ENCODE measurements around the gene PSME4. TPM values are rescaled to one million over a fixed set of nuclear protein-coding genes. Genes with fewer than 3 reads are reported as not detected.

The PSME4 gene, protein sequence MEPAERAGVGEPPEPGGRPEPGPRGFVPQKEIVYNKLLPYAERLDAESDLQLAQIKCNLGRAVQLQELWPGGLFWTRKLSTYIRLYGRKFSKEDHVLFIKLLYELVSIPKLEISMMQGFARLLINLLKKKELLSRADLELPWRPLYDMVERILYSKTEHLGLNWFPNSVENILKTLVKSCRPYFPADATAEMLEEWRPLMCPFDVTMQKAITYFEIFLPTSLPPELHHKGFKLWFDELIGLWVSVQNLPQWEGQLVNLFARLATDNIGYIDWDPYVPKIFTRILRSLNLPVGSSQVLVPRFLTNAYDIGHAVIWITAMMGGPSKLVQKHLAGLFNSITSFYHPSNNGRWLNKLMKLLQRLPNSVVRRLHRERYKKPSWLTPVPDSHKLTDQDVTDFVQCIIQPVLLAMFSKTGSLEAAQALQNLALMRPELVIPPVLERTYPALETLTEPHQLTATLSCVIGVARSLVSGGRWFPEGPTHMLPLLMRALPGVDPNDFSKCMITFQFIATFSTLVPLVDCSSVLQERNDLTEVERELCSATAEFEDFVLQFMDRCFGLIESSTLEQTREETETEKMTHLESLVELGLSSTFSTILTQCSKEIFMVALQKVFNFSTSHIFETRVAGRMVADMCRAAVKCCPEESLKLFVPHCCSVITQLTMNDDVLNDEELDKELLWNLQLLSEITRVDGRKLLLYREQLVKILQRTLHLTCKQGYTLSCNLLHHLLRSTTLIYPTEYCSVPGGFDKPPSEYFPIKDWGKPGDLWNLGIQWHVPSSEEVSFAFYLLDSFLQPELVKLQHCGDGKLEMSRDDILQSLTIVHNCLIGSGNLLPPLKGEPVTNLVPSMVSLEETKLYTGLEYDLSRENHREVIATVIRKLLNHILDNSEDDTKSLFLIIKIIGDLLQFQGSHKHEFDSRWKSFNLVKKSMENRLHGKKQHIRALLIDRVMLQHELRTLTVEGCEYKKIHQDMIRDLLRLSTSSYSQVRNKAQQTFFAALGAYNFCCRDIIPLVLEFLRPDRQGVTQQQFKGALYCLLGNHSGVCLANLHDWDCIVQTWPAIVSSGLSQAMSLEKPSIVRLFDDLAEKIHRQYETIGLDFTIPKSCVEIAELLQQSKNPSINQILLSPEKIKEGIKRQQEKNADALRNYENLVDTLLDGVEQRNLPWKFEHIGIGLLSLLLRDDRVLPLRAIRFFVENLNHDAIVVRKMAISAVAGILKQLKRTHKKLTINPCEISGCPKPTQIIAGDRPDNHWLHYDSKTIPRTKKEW (N-terminal part only)
- 35.6 and 42.6 TPM in 2 replicates for total RNA-seq

DNA sequence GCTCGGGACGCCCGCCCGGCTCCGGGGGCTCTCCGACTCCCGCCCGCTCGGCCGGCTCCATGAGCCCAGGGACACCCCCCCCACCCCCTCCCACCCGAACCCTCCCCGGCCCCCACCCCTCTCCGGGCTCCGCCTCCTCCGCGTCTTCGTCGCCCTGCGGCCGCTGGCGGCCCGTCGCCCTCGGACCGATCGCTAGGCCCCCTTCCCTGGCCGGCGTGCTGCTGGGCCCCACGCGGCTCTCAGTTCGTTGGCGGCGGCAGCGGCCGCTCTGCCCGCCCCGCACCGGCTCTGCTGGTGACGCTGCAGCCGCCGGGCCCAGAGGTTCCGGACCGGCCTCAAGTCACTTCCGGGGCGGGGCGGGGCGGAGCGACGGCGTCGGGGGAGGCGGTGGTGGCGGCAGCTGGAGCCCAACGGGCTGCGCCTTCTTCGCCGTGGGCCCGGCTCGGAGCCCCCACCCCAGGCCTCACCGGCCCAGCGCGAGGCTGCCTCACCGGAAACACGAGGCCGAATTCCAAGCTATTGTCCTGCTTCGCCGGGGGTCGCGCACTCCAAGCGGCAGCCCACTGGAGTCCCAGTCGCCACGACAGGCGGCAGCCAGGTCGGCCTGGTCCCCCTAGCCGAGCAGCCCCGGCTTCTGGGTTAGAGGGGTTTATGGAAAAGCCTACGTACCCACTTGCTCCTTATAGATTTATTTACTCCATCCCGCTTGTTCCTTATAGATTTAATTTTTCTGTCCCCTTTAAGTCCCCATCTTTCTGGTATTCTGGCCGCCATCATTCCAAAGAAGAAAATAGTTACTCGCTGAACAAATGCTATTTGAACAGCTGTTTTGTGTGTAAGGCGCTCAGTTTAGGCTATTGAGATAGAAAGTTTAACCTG lies at the start of gene PSME4:
PSME4 (minus strand) TSS at position 270 of the 879 bp plus-strand sequence; CDS start at position 61, 209 bp downstream.

DNA sequence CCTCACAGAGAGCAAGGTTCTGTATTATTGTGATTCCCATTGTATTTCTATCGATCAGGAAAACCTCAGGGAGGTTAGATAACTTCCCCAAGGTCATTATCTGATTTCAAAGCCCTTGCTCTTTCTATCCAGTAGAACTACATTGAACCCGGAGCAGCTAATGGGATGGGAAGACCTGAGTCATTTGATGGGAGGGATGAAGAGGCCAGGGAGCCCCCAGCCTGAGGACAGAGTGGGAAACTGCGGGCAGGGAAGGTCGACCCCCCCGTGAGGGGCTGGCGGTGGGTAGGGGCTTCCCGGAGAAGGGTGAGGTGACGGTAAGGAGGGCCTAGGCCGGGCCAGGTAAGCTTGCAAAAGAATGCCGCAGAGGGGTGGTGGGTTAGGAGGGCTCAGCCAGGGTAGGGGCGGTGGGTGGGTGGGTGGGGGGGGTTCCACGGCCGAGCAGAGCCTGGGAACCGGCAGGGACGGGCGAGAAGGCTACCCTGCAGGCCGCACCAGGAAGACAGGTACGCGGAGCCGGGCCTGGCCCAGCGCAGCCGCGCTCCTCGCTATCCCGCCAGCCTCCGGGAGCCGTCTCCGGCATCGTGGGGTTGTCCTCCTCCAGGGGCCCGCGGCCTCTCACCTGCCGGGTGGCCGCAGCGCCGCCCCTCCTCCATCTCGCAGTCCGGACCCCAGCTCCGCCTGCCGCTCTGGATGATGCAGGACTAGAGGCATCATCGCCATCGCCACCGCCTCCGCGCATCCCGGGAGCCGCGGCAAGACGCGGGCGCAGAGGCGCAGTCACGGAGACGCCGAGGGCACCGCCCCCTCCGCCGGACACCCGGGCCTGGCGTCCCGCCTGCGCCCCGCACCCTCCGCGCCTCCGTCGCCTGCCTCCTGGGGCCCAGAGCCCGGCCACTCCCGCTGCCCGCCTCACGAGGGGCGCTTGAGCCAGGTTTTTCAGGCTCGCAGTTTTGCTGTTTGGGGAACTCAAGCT lies 111.3 kb downstream of the PSME4 start, which contains the start of gene GPR75:
GPR75 (minus strand) TSS at position 762 of the 976 bp plus-strand sequence. CDS start 5,211 bp downstream, outside the sequence.

Other genes starting within 250 kb of the PSME4 start
- 5.8 and 7.2 TPM in 2 replicates for gene CHAC2, start 203.2 kb downstream of the PSME4 start, total RNA-seq
- gene ASB3, start 184.0 kb downstream of the PSME4 start, total RNA-seq, result 21.3 and 23.8 TPM in 2 replicates
- gene ERLEC1, start 183.9 kb downstream of the PSME4 start, total RNA-seq, result 34.9 and 61.8 TPM in 2 replicates
- 0.99 and 1.3 TPM in 2 replicates for gene GPR75, start 111.0 kb downstream of the PSME4 start, total RNA-seq
- 3.9 and 6.6 TPM in 2 replicates for gene ACYP2, start 144.6 kb upstream of the PSME4 start, total RNA-seq

Measured in endothelial cell of coronary artery (primary cell).